PFSK-1 (cell line): ENCODE data around the gene ZSCAN9.

Experiments
- POLR2AphosphoS5 ChIP-seq: IDR thresholded peaks from 2 replicates; pipeline ENCODE4 v1.6.1; 2012; ENCODE audit warnings: low read depth, mild to moderate bottlenecking, control low read depth, low read length, moderate library complexity
- REST ChIP-seq, 2 experiments: IDR thresholded peaks; 2 replicates each; pipeline versions ENCODE4 v1.6.1 to v1.8.0; 2011 to 2012; ENCODE audit warnings: low read depth in 2 of 2, low read length in 2 of 2, control low read depth in 1 of 2, inconsistent platforms in 1 of 2, mild to moderate bottlenecking in 1 of 2, moderate library complexity in 1 of 2; ENCODE audit not compliant: insufficient read depth in 1 of 2
- SIN3A ChIP-seq: IDR thresholded peaks from 2 replicates; pipeline ENCODE4 v1.6.1; 2012; ENCODE audit warnings: mild to moderate bottlenecking, low read length, moderate library complexity, borderline replicate concordance; ENCODE audit not compliant: insufficient read depth
- TAF1 ChIP-seq: IDR thresholded peaks from 2 replicates; pipeline ENCODE4 v1.6.1; 2012; ENCODE audit warnings: low read length, control low read depth, borderline replicate concordance; ENCODE audit not compliant: insufficient read depth

- TF ChIP-seq POLR2AphosphoS5 (no peak), SIN3A (no peak), TAF1 (no peak), REST (IDR thresholded peaks at IDR 0.05; ENCODE audit: insufficient read depth in 1 of 2, low read depth in 2 of 2, low read length in 2 of 2) (no peak)
Measured at GRCh38 chr6:28209753-28210535, 15.1 kb upstream of the ZSCAN9 start.
